ENCODE results near the gene SPTBN1.

- no peak for TF ChIP-seq CTCF (IDR thresholded peaks at IDR 0.05; ENCODE audit: low read depth, low read length)
- no peak for TF ChIP-seq EZH2phosphoT487 (IDR thresholded peaks at IDR 0.05; ENCODE audit: low read depth)
These were observed 183.5 kb downstream of the SPTBN1 start for GRCh38 chr2:54639609-54640008.
